ENCODE results near the gene TCP11L1. TPM values are rescaled to one million over a fixed set of nuclear protein-coding genes. Genes with fewer than 3 reads are reported as not detected.

TCP11L1 gene
- total and polyA plus RNA-seq, 2 donors (not counting 1 experiment from before 2014, with no cell fraction given) = 7.7 to 19.7 TPM

GRCh38 chr11:33033493-33033892 lies 5.9 kb upstream of the TCP11L1 start:
- ATAC-seq (ENCODE audit: low read depth) (no peak), DNase-seq (no peak)
- no peaks in the 10 kb centered on the region for H3K9me3 Mint-ChIP-seq (ENCODE audit: insufficient read depth)
- Histone ChIP-seq H3K9me3 (ENCODE audit: control extremely low read depth in 1 of 3, control insufficient read depth in 2 of 3, insufficient read depth in 1 of 3, low read length in 2 of 3) (no peaks in the 10 kb centered on the region), H3K4me1 (ENCODE audit: control insufficient read depth in 2 of 2, insufficient read depth in 2 of 2, low read length in 2 of 2) (peaks cover 0 to under 1% of the 10 kb centered on the region in 2 donors), H3K27me3 (replicated peaks in 1 of 4; ENCODE audit: control extremely low read depth in 1 of 4, control insufficient read depth in 3 of 4, insufficient read depth in 4 of 4, low read length in 3 of 4) (no peaks in the 10 kb centered on the region), H3K4me3 (ENCODE audit: control extremely low read depth in 1 of 5, extremely low read depth in 1 of 5, insufficient read depth in 1 of 5, low read depth in 2 of 5, low read length in 4 of 5) (no peak overlapping the region), H3K9ac (ENCODE audit: low read length) (no peak overlapping the region), H2AFZ (ENCODE audit: insufficient read depth, low read depth, low read length, poor library complexity, severe bottlenecking) (no peak overlapping the region), H3K4me2 (replicated peaks; ENCODE audit: low read depth, low read length, poor library complexity, severe bottlenecking) (no peak overlapping the region), H4K20me1 (ENCODE audit: control insufficient read depth, insufficient read depth, low read length, poor library complexity, severe bottlenecking) (no peaks in the 10 kb centered on the region), H3K36me3 (replicated peaks in 1 of 2; ENCODE audit: control extremely low read depth in 1 of 2, control insufficient read depth in 1 of 2, extremely low read depth in 1 of 2, insufficient read depth in 2 of 2, low read length in 1 of 2) (no peaks in the 10 kb centered on the region), H3K27ac (ENCODE audit: low read length in 2 of 2) (no peak overlapping the region), H3K79me2 (ENCODE audit: control insufficient read depth, insufficient read depth, low read length) (peaks cover 1% of the 10 kb centered on the region)
- H3K4me1 Mint-ChIP-seq = no peaks in the 10 kb centered on the region
- POLR2A ChIA-PET = no interaction called here
- CTCF ChIA-PET = no interaction called here
- intact Hi-C loops (cut with micrococcal nuclease) = no loop called here
- peaks cover 15% of the 10 kb centered on the region for H3K27me3 Mint-ChIP-seq
- H3K27ac Mint-ChIP-seq = no peak overlapping the region
- H3K4me3 Mint-ChIP-seq = no peak overlapping the region
- no CpG with 5 or more reads among the region's 4 CpGs for WGBS (ENCODE audit: insufficient coverage)
- TF ChIP-seq CTCF (IDR thresholded peaks at IDR 0.05) (no peak), EZH2 (IDR thresholded peaks at IDR 0.05; ENCODE audit: borderline replicate concordance, insufficient read depth, low read depth, low read length, poor library complexity, severe bottlenecking) (no peak)

GRCh38 chr11:33035011-33035410 lies 4.4 kb upstream of the TCP11L1 start:
- Histone ChIP-seq H3K27me3 (replicated peaks in 1 of 4; ENCODE audit: control extremely low read depth in 1 of 4, control insufficient read depth in 3 of 4, insufficient read depth in 4 of 4, low read length in 3 of 4) (no peaks in the 10 kb centered on the region), H3K9ac (ENCODE audit: low read length) (no peak overlapping the region), H3K9me3 (ENCODE audit: control extremely low read depth in 1 of 3, control insufficient read depth in 2 of 3, insufficient read depth in 1 of 3, low read length in 2 of 3) (no peaks in the 10 kb centered on the region), H3K79me2 (ENCODE audit: control insufficient read depth, insufficient read depth, low read length) (peaks cover 6% of the 10 kb centered on the region), H3K4me3 (ENCODE audit: control extremely low read depth in 1 of 5, extremely low read depth in 1 of 5, insufficient read depth in 1 of 5, low read depth in 2 of 5, low read length in 4 of 5) (no peak overlapping the region), H3K27ac (ENCODE audit: low read length in 2 of 2) (no peak overlapping the region), H3K4me1 (ENCODE audit: control insufficient read depth in 2 of 2, insufficient read depth in 2 of 2, low read length in 2 of 2) (peaks cover 0 to 6% of the 10 kb centered on the region in 2 donors), H4K20me1 (ENCODE audit: control insufficient read depth, insufficient read depth, low read length, poor library complexity, severe bottlenecking) (no peaks in the 10 kb centered on the region), H3K4me2 (replicated peaks; ENCODE audit: low read depth, low read length, poor library complexity, severe bottlenecking) (no peak overlapping the region), H2AFZ (ENCODE audit: insufficient read depth, low read depth, low read length, poor library complexity, severe bottlenecking) (no peak overlapping the region), H3K36me3 (replicated peaks in 1 of 2; ENCODE audit: control extremely low read depth in 1 of 2, control insufficient read depth in 1 of 2, extremely low read depth in 1 of 2, insufficient read depth in 2 of 2, low read length in 1 of 2) (no peaks in the 10 kb centered on the region)
- DNase-seq = no peak
- Mint-ChIP-seq H3K4me3 (no peak overlapping the region), H3K27me3 (peaks cover 15% of the 10 kb centered on the region), H3K9me3 (ENCODE audit: insufficient read depth) (no peaks in the 10 kb centered on the region), H3K27ac (no peak overlapping the region), H3K4me1 (peaks cover 5% of the 10 kb centered on the region)
- ATAC-seq (ENCODE audit: low read depth) = no peak
- ChIA-PET POLR2A (no interaction called here), CTCF (no interaction called here)
- no CpG with 5 or more reads among the region's 1 CpG for WGBS (ENCODE audit: insufficient coverage)
- intact Hi-C loops (cut with micrococcal nuclease) = loop anchor here (5.0 kb wide), 1 partner anchor 1882 kb away; the partner anchor contains the start of genes APIP and PDHX
- no peak for TF ChIP-seq CTCF (IDR thresholded peaks at IDR 0.05)
- no peak for TF ChIP-seq EZH2 (IDR thresholded peaks at IDR 0.05; ENCODE audit: borderline replicate concordance, insufficient read depth, low read depth, low read length, poor library complexity, severe bottlenecking)
